ENCODE measurements around the gene HAAO. TPM values are rescaled to one million over a fixed set of nuclear protein-coding genes. Genes with fewer than 3 reads are reported as not detected.

The HAAO gene
- total RNA-seq, 1 experiment from 2014 or later, result not detected

DNA sequence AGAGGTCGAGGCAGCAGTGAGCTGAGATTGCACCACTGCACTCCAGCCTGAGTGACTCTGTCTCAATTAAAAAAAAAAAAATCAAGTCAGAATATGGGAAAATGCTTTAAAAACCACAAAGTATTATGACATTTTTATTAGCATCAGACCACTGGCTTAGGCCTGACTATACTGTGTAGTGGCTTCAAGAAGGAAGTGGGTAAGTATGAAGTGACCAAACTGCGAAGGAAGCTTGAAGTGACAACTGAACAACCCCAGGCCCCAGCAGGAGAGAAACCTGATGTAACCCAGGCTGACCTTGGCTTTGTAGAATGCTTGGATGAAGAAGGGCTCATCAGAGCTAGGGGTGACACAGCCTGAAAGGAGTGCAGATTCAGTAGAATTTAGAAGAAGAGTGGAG lies 21.4 kb upstream of the HAAO start:
- peak; percentile 22 for DNase-seq (ENCODE audit: low read depth)

DNA sequence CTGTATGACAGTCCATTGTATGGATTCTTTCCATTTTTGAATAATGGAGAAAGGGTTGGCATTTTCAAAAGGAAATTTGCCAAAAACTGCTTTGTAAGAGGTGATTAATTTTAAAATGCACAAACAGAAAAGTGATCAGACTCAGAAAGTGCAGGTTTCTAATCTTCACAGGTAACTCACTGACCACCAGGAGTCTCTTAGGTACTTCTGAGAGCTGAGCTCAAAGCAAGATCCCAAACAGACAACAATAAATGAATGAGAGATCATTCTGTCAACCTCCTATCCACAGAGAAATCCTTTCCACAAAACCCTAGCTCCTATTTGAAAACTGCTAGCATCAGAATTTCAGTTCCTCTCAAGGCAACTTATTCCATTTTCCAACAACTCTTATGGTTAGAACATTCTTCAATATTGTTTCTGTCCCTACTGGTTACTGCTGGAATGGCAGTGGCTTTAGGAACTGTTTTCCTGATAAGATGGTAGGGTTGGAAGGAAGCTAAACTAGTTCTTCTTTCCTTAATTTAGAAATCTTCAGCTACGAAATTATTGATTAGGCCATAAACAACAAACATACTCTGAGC lies 20.6 kb upstream of the HAAO start:
- peak; percentile 36 for DNase-seq (ENCODE audit: low read depth)

DNA sequence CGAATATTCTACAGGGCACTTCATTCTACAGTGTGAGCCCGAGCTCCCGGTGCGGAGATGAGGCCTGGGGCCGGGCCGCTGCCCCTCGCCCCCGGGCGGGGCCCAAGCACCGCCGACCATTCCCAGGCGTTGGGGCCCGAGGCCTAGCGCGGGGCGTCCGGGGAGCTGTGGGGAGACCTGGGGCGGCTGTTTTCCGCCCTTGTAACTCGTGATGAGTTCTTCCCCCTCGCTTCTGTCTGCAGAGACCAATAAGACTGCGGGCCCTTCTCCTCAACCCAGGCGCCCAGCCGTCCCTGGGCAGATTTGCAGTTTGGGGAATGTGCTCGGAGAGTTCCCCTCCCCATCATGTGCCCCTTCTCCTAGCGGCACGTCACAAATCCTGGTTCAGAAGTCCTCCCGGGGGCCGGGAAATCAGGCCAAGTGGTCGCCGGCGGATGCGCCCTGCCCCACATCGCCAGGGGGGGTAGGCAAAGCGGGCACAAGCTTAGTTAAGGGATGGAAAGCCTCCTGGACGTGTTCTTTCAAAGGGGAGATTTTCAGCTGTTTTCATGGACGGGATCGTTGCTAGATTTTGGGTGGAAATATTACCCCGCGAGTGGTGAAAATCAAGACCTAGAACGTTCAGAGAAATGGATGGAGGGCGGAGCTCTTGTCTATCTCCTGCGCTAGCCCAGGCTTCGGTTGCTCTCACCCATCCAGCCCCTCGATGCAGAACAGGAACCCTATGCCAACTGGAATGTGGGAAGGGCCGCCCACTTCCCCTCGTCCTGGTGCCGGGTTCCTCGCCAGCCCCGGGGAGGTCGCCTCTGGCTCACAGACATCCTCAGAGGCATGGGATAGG lies 18.8 kb upstream of the HAAO start:
- peak; percentile 41 for DNase-seq (ENCODE audit: low read depth)

DNA sequence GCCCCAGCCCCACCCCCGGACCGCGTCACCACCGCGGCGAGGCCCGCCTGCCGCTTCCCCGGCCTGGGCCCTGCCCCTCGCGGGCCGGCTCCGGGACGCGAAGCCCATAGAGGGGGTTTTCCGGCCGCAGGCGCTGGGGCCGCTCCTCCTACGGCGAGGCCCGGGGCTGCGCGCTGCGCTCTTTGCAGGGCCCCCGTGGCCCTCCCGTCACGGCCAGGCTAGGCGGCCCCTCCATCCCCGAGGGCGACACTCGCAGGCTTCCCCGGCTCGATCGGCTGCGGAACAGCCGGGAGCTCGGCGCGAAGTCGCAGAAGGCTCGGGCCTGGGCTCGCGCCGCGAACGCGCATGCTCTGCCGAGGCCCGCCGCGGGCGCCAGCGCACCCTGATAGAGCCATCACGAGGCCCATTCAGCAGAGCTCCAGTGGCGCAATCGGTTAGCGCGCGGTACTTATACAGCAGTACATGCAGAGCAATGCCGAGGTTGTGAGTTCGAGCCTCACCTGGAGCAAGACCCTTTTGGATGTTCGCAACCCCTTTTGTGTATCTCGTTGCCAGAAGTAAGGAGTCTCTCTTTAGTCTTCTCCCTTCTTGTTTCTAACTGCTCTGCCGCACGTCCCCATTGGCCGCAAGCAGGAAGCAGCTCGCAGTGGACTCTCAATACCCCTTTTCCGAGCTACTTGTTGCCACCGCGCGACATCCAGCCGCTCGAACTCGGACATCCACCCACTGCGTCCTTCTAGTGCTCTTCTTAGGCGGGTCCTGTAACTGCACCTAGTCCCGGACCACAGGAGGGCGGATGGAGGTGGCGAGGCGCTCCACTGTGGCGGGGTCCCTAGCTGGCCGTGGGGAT lies 18.0 kb upstream of the HAAO start:
- DNase-seq (ENCODE audit: low read depth), result peak; percentile 91

DNA sequence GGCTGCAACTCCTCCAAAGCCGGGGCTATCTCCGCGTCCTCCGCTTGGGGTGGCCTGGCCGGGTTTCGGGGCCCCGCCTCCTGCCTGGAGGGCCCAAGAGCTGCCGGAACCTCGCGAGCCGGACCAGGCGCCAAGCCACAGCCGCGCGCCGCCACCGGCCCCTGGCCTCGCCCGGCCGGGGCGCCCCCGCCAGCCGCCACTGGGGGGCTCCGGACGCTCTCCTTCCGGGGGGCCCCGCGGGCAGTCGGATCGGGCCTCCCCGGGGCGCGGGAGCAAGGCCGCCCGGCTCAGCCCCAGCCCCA lies 17.4 kb upstream of the HAAO start:
- peak; percentile 78 for DNase-seq (ENCODE audit: low read depth)

DNA sequence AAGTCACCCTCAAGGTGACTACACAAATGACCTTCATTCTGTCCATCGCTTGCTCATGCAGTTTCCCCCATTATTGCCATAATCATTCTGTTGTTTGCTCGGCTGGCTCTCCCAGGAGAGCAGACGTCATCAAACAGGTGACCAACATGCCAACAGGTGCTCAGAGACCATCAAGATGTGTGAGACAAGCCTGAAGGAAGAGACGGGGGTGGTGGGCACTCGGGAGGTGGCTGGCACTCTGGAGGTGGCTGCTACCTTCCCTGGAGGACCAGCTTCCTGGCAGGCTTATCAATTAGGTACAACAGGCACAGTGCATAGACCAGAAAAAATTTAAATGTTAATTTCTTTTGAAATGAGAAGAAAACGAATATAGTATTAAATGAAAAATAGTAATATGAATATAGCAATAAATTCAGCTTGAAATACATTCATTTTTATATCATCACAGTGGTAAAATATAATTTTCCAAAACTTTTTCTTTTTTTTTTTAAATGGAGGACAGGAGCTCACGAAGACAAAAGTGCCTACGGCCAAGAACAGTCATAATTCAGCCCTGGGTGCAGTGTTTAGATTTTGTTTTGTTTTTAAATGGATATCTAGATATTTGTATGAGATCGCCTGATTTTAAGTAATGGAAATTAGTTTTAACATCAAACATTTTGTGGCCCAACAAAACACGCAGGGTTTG lies 16.9 kb upstream of the HAAO start:
- no peak for DNase-seq (ENCODE audit: low read depth)

DNA sequence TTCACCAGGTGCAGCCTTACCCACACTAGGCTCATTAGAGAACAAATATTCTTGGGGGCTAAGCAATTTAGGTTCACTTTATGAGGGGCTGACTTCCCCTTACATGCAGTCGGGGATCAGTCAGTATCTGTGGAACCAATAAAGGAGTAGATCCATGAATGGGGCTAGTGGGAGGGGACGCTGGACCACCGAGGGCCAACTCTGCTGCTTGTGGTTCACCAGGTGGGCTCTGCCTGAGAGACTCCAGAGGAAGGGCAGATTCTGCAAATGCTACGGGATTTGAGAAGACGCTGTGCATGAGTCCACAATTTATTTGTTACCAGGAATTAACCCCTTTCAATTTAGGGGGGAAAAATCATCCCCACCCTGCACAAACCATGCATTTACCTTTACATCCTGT lies 15.9 kb upstream of the HAAO start:
- DNase-seq (ENCODE audit: low read depth), result no peak

DNA sequence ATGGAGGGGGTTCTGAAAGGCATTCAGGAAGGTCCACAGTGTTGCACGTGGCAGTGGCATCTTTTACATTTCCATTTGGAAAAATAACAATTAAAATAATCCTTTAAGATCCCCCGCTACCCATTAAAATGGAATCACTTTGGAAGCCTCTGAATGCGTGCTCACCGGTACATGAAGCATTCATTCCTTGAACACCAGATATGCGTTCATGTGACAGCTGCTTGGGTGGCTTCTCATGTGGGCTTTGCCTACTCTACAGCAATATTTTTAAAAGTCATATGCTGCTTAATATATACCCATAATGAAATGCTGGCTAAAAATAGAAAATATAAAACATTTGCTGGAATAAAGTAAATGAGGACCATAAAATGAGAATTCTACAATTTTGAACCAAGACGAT lies 14.4 kb upstream of the HAAO start:
- no peak for DNase-seq (ENCODE audit: low read depth)

DNA sequence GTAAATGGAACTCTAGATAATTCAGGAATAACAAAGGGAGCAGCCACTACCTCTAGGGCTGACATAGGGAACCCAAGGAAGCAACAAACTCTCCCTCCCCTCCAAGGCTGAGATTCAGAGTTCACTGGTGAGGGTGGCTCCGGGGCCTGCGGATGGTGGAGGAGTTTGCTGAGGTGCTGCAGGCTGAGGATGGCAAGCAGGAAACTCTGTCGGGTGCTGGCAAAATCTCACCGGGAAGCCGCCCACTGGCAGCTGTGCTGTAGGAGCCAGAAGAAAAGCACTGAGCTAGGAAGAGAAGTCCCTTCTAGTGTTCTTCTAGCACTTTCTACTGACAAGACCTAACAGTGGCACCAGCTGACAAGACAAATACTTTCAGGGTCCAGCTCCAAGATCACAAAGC lies 12.5 kb upstream of the HAAO start:
- DNase-seq (ENCODE audit: low read depth), result no peak

DNA sequence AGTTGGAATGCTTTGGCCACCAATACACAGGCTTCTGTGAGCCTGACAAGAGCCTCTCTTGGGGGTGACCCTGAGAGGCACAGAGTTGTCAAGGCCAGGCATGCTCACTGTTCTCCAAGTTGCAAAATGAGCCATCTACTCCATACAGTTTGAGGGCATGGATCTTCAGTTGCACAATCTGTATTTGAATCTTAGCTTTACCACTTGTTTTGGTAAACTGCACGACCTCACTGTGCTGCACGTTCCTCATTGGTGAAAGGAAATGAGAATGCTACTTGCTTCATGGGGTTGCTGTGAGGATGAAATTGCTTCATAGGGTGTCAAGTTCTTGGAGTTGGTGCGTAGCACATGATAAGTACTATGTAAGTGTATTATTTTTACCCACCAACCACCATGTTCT lies 12.0 kb upstream of the HAAO start:
- no peak for DNase-seq (ENCODE audit: low read depth)

DNA sequence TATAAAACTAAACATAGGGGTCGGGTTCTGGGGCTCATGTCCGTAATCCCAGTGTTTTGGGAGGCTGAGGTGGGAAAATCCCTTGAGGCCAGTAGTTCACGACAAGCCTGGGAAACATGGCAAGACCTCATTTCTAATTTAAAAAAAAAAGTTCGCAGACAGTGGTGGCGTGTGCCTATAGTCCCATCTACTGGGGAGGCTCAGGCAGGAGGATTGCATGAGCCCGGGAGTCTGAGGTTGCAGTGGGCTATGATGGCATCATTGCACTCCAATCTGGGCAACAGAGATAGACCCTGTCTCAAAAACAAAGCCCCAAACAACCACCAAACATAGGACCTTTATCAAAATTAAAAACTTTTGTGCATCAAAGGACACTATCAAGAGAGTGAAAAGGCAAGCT lies 9.8 kb upstream of the HAAO start:
- DNase-seq (ENCODE audit: low read depth), result no peak

DNA sequence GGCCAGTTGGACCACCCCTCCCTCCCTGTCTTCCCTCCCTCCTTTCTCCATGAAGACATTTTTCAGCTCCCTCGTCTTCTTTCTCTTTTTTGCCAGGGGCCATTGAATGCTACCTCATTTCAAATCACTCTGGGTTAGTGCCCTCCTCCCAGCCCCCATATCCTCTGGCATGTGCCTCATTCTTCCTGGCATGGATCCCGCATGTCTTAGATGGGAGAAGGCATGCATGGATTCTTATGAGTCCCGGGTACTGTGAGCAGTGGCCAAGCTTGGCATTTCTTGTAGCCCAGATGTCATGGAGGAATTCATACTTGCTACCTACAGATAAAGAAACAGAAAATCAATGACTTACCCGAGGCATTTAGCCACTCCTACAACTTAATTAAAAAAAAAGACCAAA lies 9.0 kb upstream of the HAAO start:
- DNase-seq (ENCODE audit: low read depth), result peak; percentile 52

DNA sequence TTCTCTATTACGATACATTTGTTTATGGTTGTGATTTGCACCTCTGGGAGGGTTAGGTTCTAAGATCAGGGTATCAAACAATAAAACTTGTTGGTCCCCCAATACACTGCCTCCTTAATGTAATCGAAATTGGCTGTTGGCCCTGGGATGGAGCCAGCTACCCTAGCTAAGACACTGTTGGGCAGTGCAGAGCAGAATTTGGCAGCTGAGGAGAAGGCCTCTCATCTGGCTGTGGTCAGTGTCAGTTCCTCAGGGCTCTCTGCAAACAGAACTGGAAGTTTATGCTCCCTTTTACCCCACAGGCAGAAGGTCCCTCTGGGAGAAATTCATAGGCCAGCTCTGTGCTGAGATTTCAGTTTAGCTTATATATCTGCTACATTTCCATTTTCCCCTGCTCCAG lies 8.6 kb upstream of the HAAO start:
- DNase-seq (ENCODE audit: low read depth), result no peak

DNA sequence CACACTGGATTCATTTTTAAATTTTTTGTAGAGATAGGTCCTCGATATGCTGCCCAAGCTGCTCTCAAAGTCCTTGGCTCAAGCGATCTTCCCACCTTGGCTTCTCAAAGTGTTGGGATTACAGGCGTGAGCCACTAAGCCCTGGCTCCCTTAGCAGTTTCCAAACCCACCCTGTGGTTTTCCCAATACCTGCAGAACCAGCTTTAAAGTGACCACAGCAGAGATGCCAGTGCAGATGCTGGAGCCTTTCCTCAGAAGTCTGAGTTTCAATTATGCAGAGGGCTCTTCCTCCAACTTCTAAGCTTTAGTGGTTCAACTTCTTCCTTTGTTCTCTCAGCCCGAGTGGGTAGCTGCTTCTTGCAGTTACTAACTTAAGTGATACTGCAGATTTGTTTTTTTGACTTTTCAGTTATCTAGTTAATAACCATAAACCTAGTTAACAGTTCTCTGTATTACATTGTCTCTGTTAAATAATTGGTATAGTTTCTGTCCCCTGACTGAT lies 8.1 kb upstream of the HAAO start:
- no peak for DNase-seq (ENCODE audit: low read depth)

DNA sequence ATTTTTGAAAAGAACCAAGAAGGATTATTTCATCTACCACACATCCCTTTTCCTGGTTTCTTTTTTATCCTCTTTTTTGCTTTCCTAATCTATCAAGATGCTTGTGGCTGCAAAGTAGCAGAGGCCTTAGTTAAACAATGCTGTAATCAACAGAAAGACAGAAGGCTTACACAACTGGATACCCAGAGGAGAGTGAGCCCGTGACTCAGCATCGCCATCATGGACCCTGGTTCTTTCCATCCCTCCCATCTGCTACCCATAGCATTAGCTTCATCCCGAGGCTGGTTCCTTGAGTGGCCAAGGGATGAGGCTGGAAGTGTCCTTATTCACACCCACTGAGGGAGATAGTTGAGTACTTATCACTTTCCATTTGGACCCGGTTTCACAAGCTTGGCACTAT lies 7.5 kb upstream of the HAAO start:
- DNase-seq (ENCODE audit: low read depth), result no peak

DNA sequence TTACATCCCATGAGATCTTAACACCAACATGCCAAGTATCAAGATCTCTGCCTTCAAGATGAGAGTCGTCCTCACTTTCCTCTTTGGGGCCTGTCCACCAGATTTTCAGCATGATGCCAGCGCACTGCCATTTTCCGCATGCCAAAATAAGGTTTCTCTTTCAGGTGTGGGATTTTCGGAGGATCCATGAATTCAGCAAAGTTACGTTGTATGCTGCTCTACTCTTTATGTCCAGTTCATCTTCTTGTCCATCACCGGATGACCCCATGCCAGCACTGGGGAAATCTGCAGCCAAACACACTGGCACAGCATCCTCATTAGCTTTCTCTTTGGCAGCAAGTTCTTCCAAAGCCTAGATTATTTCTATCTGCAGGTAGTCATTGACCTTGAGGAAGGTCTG lies 4.9 kb upstream of the HAAO start:
- no peak for DNase-seq (ENCODE audit: low read depth)

DNA sequence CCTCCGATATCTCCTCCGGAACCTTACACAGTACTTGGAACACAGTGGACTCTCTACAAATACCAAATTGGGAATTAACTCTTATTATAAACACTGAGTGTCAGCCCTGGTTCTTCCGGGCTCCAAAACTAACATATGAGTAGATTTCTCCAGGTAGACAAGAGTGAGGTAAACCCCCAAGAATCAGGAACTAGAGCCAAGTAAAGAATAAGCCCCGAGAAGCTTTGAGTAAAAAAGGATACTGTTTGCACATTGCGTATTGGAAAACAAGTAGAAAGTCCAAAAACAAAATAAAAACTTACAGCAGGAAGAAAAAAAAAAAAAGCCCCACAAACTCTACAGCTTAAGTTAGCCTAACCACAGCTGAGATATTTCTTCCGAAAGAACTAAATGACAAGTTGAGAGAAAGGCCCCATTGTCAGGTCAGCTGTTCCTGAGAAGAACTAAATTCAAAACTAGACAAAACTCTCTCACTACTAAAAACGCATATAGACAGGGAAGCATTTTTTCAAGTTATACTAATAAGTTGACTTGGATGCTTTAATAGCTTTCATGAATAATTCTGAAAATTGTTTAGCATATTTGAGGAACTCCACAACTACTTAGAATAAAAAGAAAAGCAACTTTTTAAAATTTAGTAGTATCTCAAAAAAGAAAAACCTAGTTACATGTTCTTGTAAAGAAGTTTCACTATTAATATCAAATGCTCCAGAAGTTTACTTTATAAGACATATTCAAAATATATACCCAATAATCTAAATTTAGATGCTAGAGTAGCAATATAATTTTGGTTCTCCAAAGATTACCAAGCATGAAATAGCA lies 4.3 kb upstream of the HAAO start:
- no peak for DNase-seq (ENCODE audit: low read depth)

DNA sequence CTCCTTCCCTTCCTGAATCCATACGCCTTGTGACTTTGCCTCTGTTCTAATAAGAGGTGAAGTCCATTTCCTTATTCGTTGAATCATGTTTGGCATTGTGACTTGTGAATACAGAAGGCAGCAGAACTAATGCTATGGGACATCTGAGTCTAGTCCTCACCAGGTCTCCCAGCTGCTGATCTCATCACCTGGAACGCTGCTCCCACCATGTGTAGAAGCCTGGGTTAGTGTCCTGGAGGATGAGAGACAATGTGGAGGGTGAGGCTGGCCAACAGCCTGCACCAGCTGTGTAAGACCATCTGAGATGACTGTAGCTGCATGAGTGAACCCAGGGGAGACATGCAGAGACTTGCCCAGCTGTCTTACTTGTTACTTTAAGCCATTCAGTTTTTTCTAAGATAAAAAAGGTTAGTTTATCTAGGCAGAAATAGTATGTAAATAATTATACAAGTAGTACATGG lies 3.5 kb upstream of the HAAO start:
- no peak for DNase-seq (ENCODE audit: low read depth)

DNA sequence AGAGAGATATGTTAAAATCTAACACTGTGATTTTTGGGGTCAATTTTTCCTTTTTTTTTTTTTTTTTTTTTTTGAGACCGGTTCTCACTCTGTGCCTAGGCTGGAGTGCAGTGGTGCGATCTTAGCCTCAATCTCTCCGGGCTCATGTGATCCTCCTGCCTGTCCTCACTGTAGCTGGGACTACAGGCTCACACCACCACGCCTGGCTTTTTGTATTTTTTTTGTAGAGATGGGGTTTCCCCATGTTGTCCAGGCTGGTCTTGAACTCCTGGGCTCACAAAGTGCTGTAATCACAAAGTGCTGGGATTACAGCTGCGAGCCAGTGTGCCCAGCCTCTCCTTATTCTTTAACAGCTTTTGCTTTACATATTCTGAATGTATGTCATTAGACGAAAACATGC lies 2.9 kb upstream of the HAAO start:
- DNase-seq (ENCODE audit: low read depth), result no peak

DNA sequence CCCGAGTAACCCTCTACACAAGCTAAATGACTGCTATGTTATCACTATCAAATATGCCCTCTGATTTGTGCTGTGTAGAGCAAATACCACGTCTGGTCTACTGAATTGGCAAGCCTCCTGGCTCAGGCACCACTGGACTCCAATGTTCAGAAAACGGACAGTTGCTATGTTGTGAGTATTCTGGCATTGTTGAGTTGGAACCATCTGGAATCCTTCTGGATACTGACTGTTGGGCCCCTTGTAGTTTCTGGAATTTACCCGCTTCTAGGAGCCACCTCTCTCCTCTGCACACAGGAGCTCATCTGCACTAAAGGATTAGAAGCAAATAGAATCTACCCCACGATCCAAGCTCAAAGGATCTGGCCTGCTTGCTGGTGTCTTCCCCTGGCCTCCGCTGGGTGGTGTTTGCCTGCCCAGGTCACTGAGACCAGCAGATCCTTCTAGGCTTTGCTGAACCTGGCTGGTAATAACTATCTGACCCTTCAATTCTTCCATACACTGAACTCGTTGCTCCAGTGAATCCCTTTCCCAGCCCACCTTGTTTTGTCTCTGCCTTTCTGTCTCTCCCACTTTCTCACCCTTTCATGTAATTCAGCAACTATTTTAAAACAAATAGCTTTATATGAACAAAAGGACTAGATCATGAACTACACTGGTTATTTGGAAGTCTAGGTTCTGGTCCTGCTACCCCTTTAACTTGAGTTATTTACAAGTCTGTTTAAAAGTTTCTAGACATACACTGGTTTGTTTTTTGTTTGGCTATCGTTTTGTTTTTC lies 2.1 kb upstream of the HAAO start:
- DNase-seq (ENCODE audit: low read depth), result peak; percentile 12
